GM21576 (cell line): Measurements from ENCODE around the gene ABAT.

ENCODE experiments used
- ATAC-seq: cut with Tn5 transposase; IDR thresholded peaks from one replicate; pipeline ENCODE4 v1.9.1; 2021; ENCODE audit warnings: mild to moderate bottlenecking, moderate library complexity; ENCODE audit not compliant: unreplicated experiment

The ABAT gene

DNA sequence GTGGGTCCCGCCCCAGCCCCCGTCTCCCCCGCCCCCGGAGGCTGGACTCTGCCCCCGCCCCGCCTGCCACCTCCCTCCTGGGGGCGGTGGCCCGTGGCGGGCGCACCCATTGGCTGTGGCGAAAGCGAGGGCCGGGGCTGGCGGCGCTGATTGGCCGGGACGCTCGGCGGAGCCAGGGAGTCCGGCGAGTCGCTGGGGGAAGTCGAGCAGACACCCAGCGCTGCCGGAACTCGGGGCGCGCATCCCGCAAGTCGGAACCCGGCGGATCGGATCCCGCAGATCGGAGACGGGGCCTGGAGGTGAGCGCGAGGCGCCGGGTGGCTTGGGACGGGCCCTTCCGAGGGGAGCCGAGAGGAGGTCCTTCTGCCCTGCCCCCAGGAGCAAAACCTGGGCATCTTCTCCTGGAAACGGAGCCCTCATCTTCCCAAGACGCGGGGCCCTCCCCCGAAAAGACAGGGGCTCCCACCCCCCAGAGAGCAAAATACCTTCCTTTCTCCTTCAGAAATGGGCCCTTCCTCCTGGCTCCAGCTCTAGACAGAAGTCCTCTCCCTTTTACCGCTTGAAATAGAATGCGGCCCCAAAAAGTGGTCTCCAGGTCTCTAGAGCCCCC, at the start of gene ABAT:
Gene ABAT (plus strand): TSS at position 205 of the 610 bp plus-strand sequence. CDS start 61,123 bp downstream, outside the sequence.
- peak; percentile 100 for ATAC-seq

GRCh38 chr16:8625491-8626087, 48.8 kb upstream of the ABAT start:
- ATAC-seq = no peak

GRCh38 chr16:8626946-8627345, 47.5 kb upstream of the ABAT start:
- no peak for ATAC-seq

- ATAC-seq = no peak
These were observed 47.0 kb upstream of the ABAT start for GRCh38 chr16:8627456-8627855.

DNA sequence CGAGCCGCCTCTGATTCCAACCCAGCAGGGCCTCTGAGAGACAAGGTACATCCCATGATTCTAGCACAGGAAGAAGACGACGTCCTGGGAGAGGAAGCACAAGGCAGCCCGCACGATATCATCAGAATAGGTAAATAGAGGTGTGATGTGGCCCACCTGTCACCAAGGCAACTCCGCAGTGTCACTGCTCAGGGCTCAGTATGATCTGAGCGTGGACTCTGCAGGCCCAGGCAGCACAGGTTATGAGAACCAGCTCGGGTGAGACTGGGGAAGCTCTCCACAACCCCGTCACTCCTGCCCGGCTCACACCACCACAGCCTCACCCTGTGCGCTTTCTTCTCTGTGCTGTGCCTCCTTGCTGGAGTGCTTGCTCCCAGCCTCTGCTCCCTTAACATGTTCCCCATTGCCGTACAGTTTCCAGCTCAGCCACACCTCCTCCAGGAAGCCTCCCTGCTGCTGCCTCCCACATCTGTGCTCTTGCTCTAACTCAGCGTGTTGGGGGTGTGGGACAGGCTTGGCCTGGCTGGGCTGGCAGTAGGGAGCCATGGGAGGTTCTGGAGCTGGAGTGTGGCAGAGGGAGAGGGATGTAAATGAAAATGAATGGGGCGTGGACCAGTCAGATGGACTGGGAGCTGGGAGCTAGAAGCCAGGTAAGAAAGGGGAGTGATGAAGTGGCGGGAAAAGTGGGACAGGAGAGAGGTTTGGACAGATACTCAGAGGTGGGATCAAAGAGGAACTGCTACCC, 45.3 kb upstream of the ABAT start:
- no peak for ATAC-seq

- ATAC-seq = no peak
These were observed 44.0 kb upstream of the ABAT start for GRCh38 chr16:8630255-8630953.

DNA sequence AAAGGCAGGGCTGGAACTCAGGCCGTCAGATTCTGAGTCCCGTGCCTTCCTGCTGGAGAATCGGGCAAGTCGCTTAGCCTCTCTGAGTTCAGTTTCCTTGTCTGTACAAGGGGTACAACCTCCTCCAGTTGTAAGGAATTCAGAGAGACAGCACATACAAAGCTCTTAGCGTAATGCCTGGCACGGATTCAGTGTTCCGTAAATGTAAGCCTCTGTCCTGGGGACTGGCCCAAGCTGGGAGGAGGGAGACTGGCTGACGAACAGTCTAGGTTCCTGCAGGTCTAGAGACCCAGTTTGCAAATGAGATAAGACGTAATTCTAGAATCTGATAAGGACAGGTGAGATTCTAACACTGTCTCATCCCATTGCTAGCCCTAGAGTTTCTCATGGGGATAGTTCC, 43.0 kb upstream of the ABAT start:
- no peak for ATAC-seq

DNA sequence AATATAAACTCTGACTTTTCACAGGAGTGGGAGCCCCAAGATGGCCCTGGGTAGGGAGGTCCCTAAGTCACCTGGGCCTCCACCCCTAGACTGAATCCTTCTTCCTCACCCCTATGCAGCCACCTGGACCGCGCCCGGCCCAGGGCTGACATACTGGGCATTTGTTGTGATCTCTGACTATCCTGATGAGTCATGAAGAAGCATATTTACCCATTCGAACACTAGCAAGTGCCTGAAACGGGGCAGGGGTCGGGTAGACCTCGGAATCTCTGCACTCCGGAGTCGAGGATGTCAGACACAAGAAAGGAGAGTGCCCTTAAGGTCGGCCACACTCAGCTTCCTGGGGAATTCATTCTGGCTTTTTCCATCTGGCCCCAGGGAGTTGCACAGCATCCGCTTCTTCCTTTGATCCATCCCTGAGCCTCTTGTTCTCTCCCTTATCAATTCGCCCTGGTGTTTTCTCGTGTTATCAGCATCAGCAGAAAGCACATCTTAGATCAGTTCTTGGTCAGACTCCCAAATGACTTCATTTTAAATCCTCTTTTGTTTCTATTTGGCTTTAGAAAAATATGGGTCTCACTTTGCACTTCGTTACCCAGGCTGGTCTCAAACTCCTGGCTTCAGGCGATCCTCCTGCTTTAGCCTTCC, 42.5 kb upstream of the ABAT start:
- ATAC-seq = no peak

- ATAC-seq = no peak
These were observed 41.7 kb upstream of the ABAT start for GRCh38 chr16:8632675-8633182.

DNA sequence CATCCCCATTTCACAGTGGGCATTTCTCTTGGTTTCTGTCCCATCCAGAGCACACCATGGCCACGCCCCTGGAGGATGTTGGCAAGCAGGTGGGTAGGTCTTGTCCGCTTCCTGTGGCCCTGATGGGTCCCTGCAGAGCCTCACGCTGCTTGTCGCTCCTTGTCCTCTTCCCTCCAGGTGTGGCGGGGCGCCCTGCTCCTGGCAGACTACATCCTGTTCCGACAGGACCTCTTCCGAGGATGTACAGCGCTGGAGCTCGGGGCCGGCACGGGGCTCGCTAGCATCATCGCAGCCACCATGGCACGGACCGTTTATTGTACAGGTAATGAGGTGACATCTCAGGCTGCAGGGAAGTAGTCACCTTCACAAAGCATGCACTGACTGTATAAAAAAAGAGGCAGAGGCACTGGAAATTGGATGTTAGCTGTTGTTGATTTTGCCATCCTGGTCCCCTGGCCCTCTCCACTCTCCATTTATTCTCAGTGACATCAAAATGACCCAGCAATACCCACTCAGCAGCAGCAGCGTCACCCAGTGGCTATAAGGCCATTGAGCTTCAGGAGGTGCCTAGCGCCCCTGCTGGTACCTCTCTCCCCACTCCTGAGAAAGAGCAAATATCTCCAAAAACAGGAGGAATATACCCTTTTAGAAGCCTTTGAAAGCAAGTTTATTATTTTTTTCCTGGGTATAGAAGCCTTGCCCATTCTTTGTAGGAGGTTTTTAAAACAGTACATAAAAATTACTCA, 39.3 kb upstream of the ABAT start:
- no peak for ATAC-seq

DNA sequence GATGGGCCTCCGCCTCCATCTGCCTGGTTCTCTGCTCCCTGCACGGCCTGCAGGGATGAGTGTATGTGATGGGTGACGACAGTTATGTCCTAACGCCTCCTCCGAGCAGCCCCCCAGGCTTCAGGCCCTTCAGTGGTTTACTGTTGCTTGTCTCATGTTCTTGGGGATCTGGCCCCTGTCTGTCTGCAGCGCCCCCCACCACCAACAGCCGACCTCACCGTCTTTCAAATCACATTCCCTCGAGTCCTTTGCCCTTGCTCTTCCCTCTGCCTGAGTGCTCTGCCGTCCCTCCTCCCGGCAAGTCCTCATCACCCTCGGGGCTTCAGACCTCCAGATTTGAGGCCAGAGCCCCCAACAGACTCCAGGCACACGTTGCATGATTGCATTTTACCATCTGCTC, 34.7 kb upstream of the ABAT start:
- ATAC-seq = no peak

DNA sequence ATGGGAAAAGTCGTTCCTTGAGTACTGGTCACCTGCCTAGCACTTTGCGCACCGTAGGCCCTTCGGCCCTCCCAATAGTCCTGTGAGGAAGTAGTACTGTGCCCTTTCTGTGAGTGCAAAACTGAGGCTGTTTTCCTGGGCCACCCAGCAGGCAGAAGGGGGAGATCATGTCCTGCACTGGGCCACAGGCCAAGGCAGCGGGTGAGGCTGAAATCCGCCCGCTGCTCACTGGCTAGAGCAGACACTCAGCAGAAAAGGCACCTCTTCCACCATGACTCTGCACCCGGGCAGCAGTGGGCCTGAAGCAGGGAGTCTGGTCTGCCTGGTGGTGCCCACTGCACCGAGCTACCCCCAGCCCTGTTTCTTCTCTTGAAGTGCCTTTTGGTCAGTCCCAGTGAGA, 32.7 kb upstream of the ABAT start:
- no peak for ATAC-seq

- no peak for ATAC-seq
These were observed 32.3 kb upstream of the ABAT start for GRCh38 chr16:8642146-8642545.

GRCh38 chr16:8644211-8645140, 29.9 kb upstream of the ABAT start:
- ATAC-seq = no peak

GRCh38 chr16:8645141-8645521, 29.3 kb upstream of the ABAT start:
- no peak for ATAC-seq

- ATAC-seq = no peak
These were observed 28.6 kb upstream of the ABAT start for GRCh38 chr16:8645831-8646230.

- ATAC-seq = no peak
These were observed 27.9 kb upstream of the ABAT start for GRCh38 chr16:8646326-8647053.

DNA sequence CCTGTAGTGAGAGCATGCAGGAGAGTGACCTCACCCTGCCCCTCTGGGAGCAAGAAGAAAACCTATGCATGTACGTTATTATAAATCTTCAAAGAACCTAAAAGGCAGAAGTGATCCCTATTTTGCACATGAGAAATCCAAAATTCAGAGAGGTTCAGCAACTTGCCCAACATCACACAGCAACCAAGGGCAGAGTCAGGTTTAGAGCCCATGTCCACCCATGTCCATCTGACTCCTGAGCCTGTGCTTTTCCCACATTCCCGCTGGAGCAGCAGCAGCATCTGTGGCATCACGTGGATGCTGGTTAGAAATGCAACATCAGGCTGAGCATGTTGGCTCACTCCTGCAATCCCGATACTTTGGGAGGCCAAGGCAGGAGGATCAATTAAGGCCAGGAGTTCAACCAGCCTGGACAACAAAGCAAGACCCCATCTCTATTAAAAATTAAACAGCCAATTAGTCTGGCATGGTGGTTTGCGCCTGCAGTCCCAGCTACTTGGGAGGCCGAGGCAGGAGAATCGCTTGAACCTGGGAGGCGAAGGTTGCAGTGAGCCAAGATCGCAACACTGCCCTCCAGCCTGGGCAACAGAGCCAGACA, 26.6 kb upstream of the ABAT start:
- ATAC-seq = no peak
